Transverse colon (tissue), 4 donors: ENCODE results near the gene RETN. TPM values are rescaled to one million over a fixed set of nuclear protein-coding genes. Genes with fewer than 3 reads are reported as not detected.
A peak's percentile ranks its signal among the peaks of the same experiment; 100 is the strongest.

ENCODE experiments used
- DNase-seq: peaks from one replicate; pipeline ENCODE4 v3.0.0-alpha.2; 2019
- H3K27ac ChIP-seq, 4 donors: fragments of 200-600 bp; sonication (generic); 2 replicates each; pipeline ENCODE4 v1.5.1; 2016 to 2018; ENCODE audit warnings: inconsistent platforms in 4 of 4
- H3K27me3 ChIP-seq: fragments of 200-600 bp; sonication (generic); 2 replicates; pipeline ENCODE4 v1.5.1; 2017; ENCODE audit warnings: inconsistent platforms
- H3K36me3 ChIP-seq, 4 donors: fragments of 200-600 bp; sonication (generic); 2 replicates each; pipeline ENCODE4 v1.5.1; 2017 to 2019; ENCODE audit warnings: inconsistent platforms in 4 of 4
- H3K4me1 ChIP-seq, 4 donors: fragments of 200-600 bp; sonication (generic); 2 replicates each; pipeline ENCODE4 v1.5.1; 2017 to 2020; ENCODE audit warnings: inconsistent platforms in 4 of 4
- H3K4me3 ChIP-seq, 4 donors: fragments of 200-600 bp; sonication (generic); 1 replicate in 1 of 4; 2 replicates in 3 of 4; pipeline versions ENCODE4 v1.5.1 to v1.6.1; 2017 to 2019; ENCODE audit warnings: inconsistent platforms in 4 of 4
- H3K9me3 ChIP-seq, 2 donors: fragments of 200-600 bp; sonication (generic); 2 replicates each; pipeline ENCODE4 v1.5.1; 2017 to 2019; ENCODE audit warnings: inconsistent platforms in 2 of 2
- EP300 ChIP-seq: sonication (generic); formaldehyde crosslinking; IDR thresholded peaks from one replicate; pipeline ENCODE4 v1.6.1; 2017; ENCODE audit warnings: antibody characterized with exemption, low read depth
- POLR2A ChIP-seq: fragments of 450-650 bp; IDR thresholded peaks from one replicate; pipeline ENCODE4 v1.6.1; 2016; ENCODE audit warnings: antibody characterized with exemption, mild to moderate bottlenecking, moderate library complexity
- POLR2AphosphoS5 ChIP-seq, 3 donors: sonication (generic); formaldehyde crosslinking; IDR thresholded peaks; one replicate each; pipeline ENCODE4 v1.6.1; 2016; ENCODE audit warnings: antibody characterized with exemption in 3 of 3
- WGBS, 2 donors: methylation state at CpG; one replicate each; pipeline ENCODE4 v1.1.5; 2018; ENCODE audit warnings: low coverage in 1 of 2; 5-methylcytosine and 5-hydroxymethylcytosine counted together
- in situ Hi-C, 4 donors: fragments of 200-750 bp; cut with MboI; loops; one replicate each; pipeline versions ENCODE4 v1.15.0 to v1.15.1; 2017; ENCODE audit warnings: low sequenced_read_pairs in 3 of 4, low pct_ligation_motif_present in 1 of 4, low pct_unique_long_range_greater_than_20kb in 1 of 4
- intact Hi-C: fragments of 100-400 bp; cut with DNase I; formaldehyde crosslinking; loops from one replicate; pipeline ENCODE4 v1.15.1; 2023; ENCODE audit warnings: low total_unique reads
- total RNA-seq, 4 donors: library from RNA; depleted of rRNA; stranded (reverse); fragments of >200 nt; gene quantifications; one replicate each; pipeline ENCODE4 v1.1.0, GENCODE V29; 2016
- TF ChIP-seq, protein P1 (sequence below), 5 experiments: fragments of 200-600 bp in 3 of 5; fragments of 450-650 bp in 2 of 5; sonication (generic) in 3 of 5; IDR thresholded peaks; 1 replicate in 2 of 5; 2 replicates in 3 of 5; pipeline ENCODE4 v1.5.1; 2016 to 2017; ENCODE audit warnings: antibody characterized with exemption in 5 of 5, inconsistent platforms in 3 of 5, mild to moderate bottlenecking in 2 of 5, moderate library complexity in 1 of 5

The RETN gene
- total RNA-seq, 4 donors from 2014 or later = not detected

DNA sequence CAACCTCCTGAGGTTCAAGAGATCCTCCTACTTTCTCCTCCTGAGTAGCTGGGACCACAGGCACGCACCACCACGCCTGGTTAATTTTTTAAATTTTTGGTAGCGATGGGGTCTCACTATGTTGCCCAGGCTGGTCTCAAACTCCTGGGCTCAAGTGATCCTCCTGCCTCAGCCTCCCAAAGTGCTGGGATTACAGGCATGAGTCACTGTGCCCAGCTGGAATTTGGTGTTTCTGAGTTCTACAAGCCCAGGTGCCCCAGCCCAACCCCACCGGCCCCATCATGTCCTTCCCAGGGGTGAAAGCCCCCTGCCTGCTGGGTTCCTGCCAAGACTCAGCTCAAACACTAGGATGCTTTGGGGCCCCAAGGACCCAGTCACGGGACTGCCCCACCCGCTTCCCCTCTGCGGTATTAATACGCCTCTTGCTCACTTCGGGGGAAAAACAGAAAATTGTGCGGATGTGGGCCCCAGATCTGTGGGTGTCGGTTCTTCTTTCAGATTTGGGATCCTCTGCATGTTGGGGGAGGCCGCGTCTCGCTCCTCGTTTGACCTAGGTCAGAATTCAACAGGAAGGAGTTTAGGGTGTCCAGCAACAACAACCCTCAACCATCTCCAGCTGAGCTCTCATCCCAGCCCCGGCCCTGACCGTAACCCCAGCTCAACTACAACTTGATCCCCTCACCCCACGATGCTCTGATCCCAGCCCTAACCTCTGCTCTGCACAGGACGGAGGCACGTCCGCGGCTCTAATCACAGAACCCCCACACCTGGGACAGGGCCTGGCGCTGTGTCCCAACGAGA lies 36.7 kb downstream of the RETN start:
- Histone ChIP-seq H3K27ac (peak overlapping the region; percentile 22 to 61 (median 35)), H3K36me3 (no peaks in the 10 kb centered on the region), H3K9me3 (no peaks in the 10 kb centered on the region), H3K4me1 (no peaks in the 10 kb centered on the region), H3K27me3 (peaks cover 6% of the 10 kb centered on the region), H3K4me3 (no peak overlapping the region)
- intact Hi-C loops = no loop called here
- in situ Hi-C loops = no loop called here
- peak; percentile 72 for DNase-seq
- 47 to 55% methylated on average over 3 to 24 of the region's 24 CpGs for WGBS, 2 donors
- TF ChIP-seq POLR2AphosphoS5 (IDR thresholded peaks at IDR 0.05) (no peak), POLR2A (no peak), EP300 (no peak)
- TF ChIP-seq, protein P1, sequence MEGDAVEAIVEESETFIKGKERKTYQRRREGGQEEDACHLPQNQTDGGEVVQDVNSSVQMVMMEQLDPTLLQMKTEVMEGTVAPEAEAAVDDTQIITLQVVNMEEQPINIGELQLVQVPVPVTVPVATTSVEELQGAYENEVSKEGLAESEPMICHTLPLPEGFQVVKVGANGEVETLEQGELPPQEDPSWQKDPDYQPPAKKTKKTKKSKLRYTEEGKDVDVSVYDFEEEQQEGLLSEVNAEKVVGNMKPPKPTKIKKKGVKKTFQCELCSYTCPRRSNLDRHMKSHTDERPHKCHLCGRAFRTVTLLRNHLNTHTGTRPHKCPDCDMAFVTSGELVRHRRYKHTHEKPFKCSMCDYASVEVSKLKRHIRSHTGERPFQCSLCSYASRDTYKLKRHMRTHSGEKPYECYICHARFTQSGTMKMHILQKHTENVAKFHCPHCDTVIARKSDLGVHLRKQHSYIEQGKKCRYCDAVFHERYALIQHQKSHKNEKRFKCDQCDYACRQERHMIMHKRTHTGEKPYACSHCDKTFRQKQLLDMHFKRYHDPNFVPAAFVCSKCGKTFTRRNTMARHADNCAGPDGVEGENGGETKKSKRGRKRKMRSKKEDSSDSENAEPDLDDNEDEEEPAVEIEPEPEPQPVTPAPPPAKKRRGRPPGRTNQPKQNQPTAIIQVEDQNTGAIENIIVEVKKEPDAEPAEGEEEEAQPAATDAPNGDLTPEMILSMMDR (IDR thresholded peaks at IDR 0.05) = no peak

DNA sequence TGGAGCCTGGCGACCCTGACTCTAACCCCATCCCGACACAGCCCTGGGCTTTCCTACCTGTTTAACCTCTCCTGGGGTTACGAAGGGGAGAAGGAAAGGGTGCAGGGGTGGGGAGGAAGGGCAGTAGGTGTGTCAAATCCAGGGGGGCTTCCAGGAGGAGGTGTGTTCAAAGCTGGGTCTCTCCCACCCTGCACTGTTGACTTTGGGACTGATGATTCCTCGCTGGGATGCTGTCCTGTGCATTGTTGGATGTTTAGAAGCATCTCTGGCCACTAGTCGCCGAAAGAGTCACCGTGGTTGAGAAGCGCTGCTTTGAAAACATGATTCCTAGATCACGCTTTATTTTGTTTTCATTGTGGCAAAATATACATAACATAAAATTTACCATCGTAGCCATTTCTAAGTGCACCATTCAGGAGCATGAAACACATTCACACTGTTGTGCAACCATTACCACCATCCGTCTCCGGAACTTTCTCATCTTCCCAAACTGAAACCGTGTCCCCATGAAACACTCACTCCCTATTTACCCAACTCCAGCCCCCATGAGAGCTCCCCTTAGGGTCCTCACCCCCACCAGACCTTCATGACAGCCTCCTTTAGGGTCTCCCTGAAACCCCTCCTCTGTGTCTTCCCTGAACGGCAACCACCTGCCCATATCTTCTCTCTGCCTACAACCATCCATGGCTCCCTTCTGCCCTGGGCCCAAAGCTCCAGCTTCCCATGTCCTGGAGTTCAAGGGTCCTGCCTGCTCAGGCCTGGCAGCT lies 37.5 kb downstream of the RETN start:
- Histone ChIP-seq H3K4me3 (no peak overlapping the region), H3K4me1 (no peaks in the 10 kb centered on the region), H3K36me3 (no peaks in the 10 kb centered on the region), H3K27ac (peak overlapping the region; percentile 22 to 61 (median 35)), H3K27me3 (no peaks in the 10 kb centered on the region), H3K9me3 (no peaks in the 10 kb centered on the region)
- DNase-seq = no peak
- in situ Hi-C loops = no loop called here
- WGBS, 2 donors = 69 to 83% methylated on average over 9 to 14 of the region's 14 CpGs
- intact Hi-C loops = no loop called here
- TF ChIP-seq POLR2A = no peak
- TF ChIP-seq EP300 = no peak
- TF ChIP-seq, protein P1 (IDR thresholded peaks at IDR 0.05) = no peak
- no peak for TF ChIP-seq POLR2AphosphoS5 (IDR thresholded peaks at IDR 0.05)

DNA sequence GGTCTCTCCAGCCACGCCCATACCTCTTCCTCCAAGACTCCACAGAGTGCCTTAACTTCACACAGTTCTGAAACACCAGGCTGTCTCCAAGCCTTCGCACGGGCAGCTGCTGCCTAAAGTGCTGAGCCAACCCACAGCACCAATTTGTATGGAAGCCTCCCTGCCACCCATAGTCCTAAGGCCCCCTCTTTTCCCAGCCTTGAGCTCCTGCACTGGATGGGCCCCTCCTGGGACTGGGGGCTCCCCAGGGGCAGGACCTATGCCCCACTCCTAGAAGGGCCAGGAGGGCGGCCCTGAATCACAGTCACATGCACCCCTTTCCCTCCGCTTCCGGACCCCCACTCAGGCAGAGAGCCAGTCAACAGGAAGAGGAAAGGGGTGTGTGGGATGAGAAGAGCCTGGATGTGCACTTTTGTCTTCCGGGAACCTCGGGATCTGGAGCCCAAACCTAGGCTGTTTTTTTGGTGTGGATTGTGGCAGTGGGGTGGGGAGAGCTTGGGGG lies 38.2 kb downstream of the RETN start:
- Histone ChIP-seq H3K36me3 (no peaks in the 10 kb centered on the region), H3K4me3 (no peak overlapping the region), H3K4me1 (no peaks in the 10 kb centered on the region), H3K27ac (peak overlapping the region; percentile 9 to 26 (median 19)), H3K27me3 (no peaks in the 10 kb centered on the region), H3K9me3 (no peaks in the 10 kb centered on the region)
- intact Hi-C loops = no loop called here
- in situ Hi-C loops = no loop called here
- no peak for TF ChIP-seq POLR2A
- no peak for TF ChIP-seq EP300
- no peak for TF ChIP-seq POLR2AphosphoS5 (IDR thresholded peaks at IDR 0.05)
- TF ChIP-seq, protein P1 (IDR thresholded peaks at IDR 0.05) = no peak
- DNase-seq = no peak
- WGBS, 2 donors = 0 to 66% methylated on average over 1 to 8 of the region's 8 CpGs

DNA sequence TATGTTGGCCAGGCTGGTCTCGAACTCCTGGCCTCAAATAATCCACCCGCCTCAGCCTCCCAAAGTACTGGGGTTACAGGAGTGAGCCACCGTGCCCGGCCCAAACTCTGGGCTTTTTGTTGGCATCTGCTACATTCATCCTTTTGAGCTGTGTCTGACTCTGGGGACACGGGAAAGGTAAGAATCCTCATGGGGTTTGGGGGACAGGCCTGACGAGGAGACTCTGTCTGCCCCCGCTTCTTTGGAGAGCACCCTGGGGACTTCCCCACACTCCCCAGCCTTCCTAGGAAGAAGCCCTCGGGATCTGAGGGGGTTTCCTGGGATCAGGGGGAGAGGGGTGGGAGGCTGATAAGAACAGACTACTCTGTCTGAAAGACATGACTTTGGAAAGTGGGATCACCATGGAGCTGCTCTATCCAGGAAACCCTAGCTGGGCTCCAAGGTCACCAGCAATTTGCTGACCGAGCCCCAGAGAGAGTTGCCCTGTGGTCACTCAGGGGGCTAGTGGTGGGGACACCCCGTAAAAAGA lies 41.1 kb downstream of the RETN start:
- in situ Hi-C loops = no loop called here
- no peak overlapping the region for H3K27ac ChIP-seq
- H3K4me3 ChIP-seq = no peak overlapping the region
- intact Hi-C loops = no loop called here
- no peaks in the 10 kb centered on the region for H3K27me3 ChIP-seq
- H3K9me3 ChIP-seq = no peaks in the 10 kb centered on the region
- H3K36me3 ChIP-seq = no peaks in the 10 kb centered on the region
- TF ChIP-seq POLR2A (no peak), EP300 (no peak), POLR2AphosphoS5 (IDR thresholded peaks at IDR 0.05) (no peak)
- TF ChIP-seq, protein P1 (IDR thresholded peaks at IDR 0.05) = no peak
- DNase-seq = no peak
- 73 to 82% methylated on average over 4 to 10 of the region's 10 CpGs for WGBS, 2 donors
- H3K4me1 ChIP-seq = no peaks in the 10 kb centered on the region
